ENCODE results near the gene RAB33B.

RAB33B gene

DNA sequence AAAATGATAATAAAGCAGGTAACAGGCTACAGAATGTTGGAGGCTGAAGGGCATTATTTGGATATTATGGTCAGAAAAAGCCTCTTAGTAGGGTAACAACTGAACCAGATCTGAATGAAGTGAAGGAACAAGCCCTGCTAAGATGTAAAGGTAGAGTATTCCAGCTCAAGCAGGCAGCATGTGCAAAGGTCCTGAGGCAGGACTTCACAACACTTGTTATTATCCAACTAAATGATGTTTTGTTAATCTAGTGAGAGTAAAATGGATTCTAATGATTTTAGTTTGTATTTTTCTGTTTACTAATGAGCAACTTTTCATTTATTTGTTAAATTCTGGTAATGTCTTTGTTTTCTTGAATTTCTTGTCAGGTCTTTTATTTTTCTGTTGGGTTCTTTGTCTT lies 35.7 kb downstream of the RAB33B start:
- TF ChIP-seq TEAD4 (IDR thresholded peaks at IDR 0.05) (no peak), ZBTB7A (IDR thresholded peaks at IDR 0.05; ENCODE audit: low read depth) (no peak), TAF1 (IDR thresholded peaks at IDR 0.05; ENCODE audit: low read depth) (no peak), CEBPB (IDR thresholded peaks at IDR 0.05) (no peak), TCF12 (IDR thresholded peaks at IDR 0.05; ENCODE audit: low read depth) (no peak), NFIC (IDR thresholded peaks at IDR 0.05) (no peak), CREB1 (IDR thresholded peaks at IDR 0.05; ENCODE audit: low read depth) (no peak), FOXM1 (IDR thresholded peaks at IDR 0.05; ENCODE audit: borderline replicate concordance, low read depth) (no peak), EP300 (IDR thresholded peaks at IDR 0.05; ENCODE audit: borderline replicate concordance) (no peak), YY1 (IDR thresholded peaks at IDR 0.05; ENCODE audit: low read depth) (no peak), EGR1 (IDR thresholded peaks at IDR 0.05) (no peak), RAD21 (IDR thresholded peaks at IDR 0.05; ENCODE audit: low read depth) (no peak)
- TF ChIP-seq, protein P1, sequence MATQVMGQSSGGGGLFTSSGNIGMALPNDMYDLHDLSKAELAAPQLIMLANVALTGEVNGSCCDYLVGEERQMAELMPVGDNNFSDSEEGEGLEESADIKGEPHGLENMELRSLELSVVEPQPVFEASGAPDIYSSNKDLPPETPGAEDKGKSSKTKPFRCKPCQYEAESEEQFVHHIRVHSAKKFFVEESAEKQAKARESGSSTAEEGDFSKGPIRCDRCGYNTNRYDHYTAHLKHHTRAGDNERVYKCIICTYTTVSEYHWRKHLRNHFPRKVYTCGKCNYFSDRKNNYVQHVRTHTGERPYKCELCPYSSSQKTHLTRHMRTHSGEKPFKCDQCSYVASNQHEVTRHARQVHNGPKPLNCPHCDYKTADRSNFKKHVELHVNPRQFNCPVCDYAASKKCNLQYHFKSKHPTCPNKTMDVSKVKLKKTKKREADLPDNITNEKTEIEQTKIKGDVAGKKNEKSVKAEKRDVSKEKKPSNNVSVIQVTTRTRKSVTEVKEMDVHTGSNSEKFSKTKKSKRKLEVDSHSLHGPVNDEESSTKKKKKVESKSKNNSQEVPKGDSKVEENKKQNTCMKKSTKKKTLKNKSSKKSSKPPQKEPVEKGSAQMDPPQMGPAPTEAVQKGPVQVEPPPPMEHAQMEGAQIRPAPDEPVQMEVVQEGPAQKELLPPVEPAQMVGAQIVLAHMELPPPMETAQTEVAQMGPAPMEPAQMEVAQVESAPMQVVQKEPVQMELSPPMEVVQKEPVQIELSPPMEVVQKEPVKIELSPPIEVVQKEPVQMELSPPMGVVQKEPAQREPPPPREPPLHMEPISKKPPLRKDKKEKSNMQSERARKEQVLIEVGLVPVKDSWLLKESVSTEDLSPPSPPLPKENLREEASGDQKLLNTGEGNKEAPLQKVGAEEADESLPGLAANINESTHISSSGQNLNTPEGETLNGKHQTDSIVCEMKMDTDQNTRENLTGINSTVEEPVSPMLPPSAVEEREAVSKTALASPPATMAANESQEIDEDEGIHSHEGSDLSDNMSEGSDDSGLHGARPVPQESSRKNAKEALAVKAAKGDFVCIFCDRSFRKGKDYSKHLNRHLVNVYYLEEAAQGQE (IDR thresholded peaks at IDR 0.05; ENCODE audit: low read depth), result no peak
- TF ChIP-seq, protein P2, sequence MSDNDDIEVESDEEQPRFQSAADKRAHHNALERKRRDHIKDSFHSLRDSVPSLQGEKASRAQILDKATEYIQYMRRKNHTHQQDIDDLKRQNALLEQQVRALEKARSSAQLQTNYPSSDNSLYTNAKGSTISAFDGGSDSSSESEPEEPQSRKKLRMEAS (IDR thresholded peaks at IDR 0.05), result no peak
- TF ChIP-seq, protein P3, sequence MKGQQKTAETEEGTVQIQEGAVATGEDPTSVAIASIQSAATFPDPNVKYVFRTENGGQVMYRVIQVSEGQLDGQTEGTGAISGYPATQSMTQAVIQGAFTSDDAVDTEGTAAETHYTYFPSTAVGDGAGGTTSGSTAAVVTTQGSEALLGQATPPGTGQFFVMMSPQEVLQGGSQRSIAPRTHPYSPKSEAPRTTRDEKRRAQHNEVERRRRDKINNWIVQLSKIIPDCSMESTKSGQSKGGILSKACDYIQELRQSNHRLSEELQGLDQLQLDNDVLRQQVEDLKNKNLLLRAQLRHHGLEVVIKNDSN (IDR thresholded peaks at IDR 0.05), result no peak

DNA sequence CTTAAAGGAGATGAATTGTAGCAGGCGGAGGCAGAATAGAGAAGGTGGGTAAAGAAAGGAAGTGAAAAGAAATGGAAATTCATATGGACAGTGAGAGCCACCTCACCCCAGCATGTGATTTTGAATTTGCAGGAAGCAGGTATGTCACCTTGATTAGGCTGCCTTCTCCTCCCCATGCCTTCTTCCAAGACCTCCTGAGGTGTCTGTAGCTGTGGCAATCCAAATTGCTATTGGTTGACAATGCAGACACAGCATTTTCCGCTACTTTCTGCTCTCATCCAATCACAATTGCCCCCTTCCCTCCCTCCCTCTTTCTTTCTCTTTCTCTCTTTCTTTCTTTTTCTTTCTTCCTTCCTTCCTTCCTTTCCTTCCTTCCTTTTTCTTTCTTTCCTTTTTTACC lies 38.5 kb downstream of the RAB33B start:
- TF ChIP-seq TCF12 (IDR thresholded peaks at IDR 0.05; ENCODE audit: low read depth), result no peak
- no peak for TF ChIP-seq YY1 (IDR thresholded peaks at IDR 0.05; ENCODE audit: low read depth)
- TF ChIP-seq TAF1 (IDR thresholded peaks at IDR 0.05; ENCODE audit: low read depth), result no peak
- TF ChIP-seq RAD21 (IDR thresholded peaks at IDR 0.05; ENCODE audit: low read depth), result no peak
- TF ChIP-seq TEAD4 (IDR thresholded peaks at IDR 0.05), result no peak
- no peak for TF ChIP-seq EGR1 (IDR thresholded peaks at IDR 0.05)
- TF ChIP-seq EP300 (IDR thresholded peaks at IDR 0.05; ENCODE audit: borderline replicate concordance), result no peak
- TF ChIP-seq NFIC (IDR thresholded peaks at IDR 0.05), result no peak
- TF ChIP-seq, protein P1 (IDR thresholded peaks at IDR 0.05; ENCODE audit: low read depth), result no peak
- no peak for TF ChIP-seq ZBTB7A (IDR thresholded peaks at IDR 0.05; ENCODE audit: low read depth)
- TF ChIP-seq FOXM1 (IDR thresholded peaks at IDR 0.05; ENCODE audit: borderline replicate concordance, low read depth), result no peak

DNA sequence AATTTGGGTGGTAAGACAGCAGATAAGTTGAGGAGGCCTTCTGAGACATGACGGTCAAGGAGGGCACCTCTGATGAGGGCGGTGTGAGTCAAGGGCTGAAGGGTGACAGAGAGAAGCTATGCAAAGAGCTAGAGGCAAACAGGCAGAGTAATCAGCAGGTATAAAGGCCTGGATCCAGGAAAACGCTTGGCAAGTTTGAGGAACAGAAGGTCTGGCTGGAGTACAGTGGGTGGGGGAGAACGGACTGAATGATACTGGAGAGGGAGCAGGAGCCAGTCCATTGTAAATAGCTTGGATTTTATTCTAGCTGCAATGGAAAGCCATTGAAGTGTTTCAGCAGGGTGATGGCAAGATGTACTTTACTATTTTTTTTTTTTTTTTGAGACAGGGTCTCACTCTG lies 39.3 kb downstream of the RAB33B start:
- TF ChIP-seq RAD21 (IDR thresholded peaks at IDR 0.05; ENCODE audit: low read depth) (no peak), ZBTB7A (IDR thresholded peaks at IDR 0.05; ENCODE audit: low read depth) (no peak), NFIC (IDR thresholded peaks at IDR 0.05) (no peak), EGR1 (IDR thresholded peaks at IDR 0.05) (no peak), FOXM1 (IDR thresholded peaks at IDR 0.05; ENCODE audit: borderline replicate concordance, low read depth) (no peak), CREB1 (IDR thresholded peaks at IDR 0.05; ENCODE audit: low read depth) (no peak), TCF12 (IDR thresholded peaks at IDR 0.05; ENCODE audit: low read depth) (no peak), YY1 (IDR thresholded peaks at IDR 0.05; ENCODE audit: low read depth) (no peak), TEAD4 (IDR thresholded peaks at IDR 0.05) (no peak), TAF1 (IDR thresholded peaks at IDR 0.05; ENCODE audit: low read depth) (no peak), CEBPB (IDR thresholded peaks at IDR 0.05) (no peak), EP300 (IDR thresholded peaks at IDR 0.05; ENCODE audit: borderline replicate concordance) (no peak)
- TF ChIP-seq, protein P2 (IDR thresholded peaks at IDR 0.05), result no peak
- TF ChIP-seq, protein P3 (IDR thresholded peaks at IDR 0.05), result no peak
- TF ChIP-seq, protein P1 (IDR thresholded peaks at IDR 0.05; ENCODE audit: low read depth), result no peak

DNA sequence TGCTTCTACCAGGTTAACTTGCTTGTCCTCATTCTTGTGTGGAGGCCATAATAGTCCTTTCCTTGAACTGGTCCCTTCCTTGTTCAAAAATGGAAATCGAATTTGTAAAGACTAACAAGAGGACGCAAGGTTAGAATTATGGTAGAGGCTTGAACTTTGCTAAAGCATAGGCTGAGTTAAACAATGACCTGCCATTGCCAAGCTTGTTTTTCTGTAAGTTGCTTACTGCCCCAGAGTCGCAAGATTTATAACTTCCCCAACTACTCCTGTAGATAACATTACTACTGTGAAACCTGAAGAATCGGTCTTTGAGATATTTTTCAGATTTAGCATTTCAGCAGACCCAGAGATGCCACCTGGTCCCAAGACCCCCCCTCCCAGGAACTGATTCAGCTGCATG lies 45.3 kb downstream of the RAB33B start:
- TF ChIP-seq EP300 (IDR thresholded peaks at IDR 0.05; ENCODE audit: borderline replicate concordance) (no peak), TCF12 (IDR thresholded peaks at IDR 0.05; ENCODE audit: low read depth) (no peak), TEAD4 (IDR thresholded peaks at IDR 0.05) (no peak), YY1 (IDR thresholded peaks at IDR 0.05; ENCODE audit: low read depth) (no peak), RAD21 (IDR thresholded peaks at IDR 0.05; ENCODE audit: low read depth) (no peak)
- TF ChIP-seq, protein P2 (IDR thresholded peaks at IDR 0.05), result no peak
- TF ChIP-seq, protein P3 (IDR thresholded peaks at IDR 0.05), result no peak
